ENCODE results near the gene TAF4.

GRCh38 chr20:62087227-62087626 lies 21.5 kb upstream of the TAF4 start:
- TF ChIP-seq CTCF (IDR thresholded peaks at IDR 0.05) (no peak), ZFX (IDR thresholded peaks at IDR 0.05; ENCODE audit: borderline replicate concordance) (no peak)

Data from 22Rv1 (cell line).